Embryonic facial prominence (tissue), 1 donor: ENCODE data around the gene CMTM1.

ENCODE experiments used
- DNase-seq: peaks from one replicate; pipeline ENCODE4 v3.0.0-alpha.2; 2016; ENCODE audit errors: extremely low spot score

CMTM1 gene

GRCh38 chr16:66538910-66539309 is 27.3 kb upstream of the CMTM1 start:
- DNase-seq: no peak

GRCh38 chr16:66539623-66540469 is 26.4 kb upstream of the CMTM1 start:
- DNase-seq: no peak

DNA sequence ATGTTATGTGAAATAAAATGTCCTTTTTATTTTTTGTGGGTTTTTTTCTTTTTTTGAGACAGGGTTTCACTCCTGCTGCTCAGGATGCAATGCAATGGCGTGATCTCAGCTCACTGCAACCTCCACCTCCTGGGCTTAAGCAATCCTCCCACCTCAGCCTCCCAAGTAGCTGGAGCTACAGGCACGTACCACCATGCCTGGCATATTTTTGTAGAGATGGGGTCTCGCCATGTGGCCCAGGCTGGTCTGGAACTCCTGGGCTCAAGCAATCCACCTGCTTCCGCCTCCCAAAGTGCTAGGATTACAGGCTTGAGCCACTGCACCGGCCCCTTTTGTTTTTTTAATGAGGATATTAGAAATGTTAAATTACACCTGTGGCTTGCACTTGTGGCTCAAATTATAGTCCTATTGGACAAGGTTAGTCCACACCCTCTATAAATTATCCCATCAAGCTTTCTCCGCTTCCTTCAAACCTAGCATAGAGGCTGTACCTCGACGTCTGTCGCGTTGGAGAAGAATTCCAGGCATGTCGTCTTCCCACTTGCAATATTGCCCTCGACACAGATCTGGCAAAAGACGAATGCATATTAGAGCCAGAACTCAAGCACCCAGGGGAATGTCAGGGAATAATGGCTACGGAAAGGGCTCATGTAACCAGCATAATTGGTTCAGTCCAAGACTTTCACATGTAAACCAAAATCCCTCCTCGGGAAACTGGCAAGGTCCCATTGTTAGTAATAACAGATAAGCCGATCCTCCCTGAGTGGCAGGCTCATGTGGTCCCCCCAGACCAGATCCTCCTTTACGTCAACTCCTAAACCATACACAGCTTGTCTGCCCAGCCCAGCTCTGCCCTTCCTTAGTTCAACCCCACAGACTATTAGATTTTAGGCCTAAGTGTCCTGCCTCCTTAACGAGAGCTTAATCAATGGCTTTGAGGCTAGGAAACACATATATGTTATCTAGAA is 24.6 kb upstream of the CMTM1 start:
- no peak for DNase-seq

DNA sequence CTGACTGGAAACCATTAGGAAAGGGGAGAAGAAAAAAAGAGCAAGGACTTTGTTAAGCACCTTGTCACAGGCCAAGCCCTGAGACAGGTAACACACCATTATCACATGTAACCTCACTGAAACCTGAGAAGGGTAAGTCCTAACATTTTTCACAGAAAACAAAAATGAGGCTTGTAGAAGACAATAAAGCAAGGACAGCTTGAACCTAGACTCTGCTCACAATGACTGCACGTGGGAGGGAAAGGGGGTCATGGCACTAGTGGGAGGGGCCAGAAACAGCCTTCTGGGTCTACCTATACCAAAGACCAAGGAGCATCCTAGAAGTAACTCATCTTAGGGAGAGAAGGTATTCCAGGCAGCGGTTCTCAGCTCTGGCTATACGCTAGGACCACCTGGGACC is 23.8 kb upstream of the CMTM1 start:
- DNase-seq: no peak

DNA sequence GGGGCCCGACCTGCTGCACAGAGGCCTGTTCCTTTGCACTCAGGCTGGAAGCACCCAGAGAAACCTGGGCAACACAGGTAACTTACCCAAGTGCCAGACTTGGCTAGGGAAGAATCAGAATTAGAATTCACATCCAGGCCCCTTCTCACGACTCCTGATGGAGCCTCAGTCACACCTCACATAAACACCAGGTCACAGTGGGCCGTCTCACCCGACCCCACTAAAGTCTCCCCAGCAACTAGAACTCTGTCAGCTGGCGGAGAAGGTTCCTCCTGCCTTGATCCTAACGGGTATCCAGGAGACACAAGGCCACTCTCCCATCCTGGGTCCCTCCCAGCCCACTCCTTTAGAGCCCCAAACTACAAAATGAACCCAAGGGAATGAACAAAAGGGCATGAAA is 22.7 kb upstream of the CMTM1 start:
- DNase-seq: no peak

DNA sequence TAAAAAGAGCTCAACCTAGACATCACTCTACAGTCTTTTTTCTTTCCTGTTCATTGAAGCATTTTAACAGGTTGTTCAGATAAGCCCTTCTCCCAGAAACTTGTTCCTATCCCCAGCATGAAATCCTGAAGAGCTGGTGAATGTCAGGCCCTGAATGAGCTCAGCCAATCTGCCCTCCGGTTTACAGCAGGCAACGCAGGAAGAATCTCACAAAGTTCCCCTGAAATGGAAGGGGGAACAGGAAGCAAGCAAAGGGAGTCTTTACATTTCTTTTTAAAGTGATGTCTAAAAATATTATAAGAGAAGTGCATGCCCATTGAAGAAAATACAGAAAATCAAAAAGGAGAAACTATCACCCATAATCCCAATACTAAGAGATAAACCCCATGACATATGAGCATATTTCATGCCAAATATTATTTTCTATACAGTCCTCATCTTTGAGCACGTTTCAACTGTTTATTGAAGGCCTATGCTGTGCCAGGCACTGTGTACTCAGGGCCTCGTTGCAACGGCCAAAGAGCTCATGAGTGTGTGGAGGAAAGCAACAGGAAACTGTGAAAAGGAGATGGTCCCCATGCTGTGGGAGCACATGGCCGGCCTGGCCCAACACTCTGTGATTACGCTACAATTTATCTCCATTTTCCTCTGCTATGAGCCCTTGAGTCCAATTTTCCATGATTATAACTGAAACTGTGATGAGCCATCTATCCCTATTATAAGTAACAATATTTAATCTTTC is 22.1 kb upstream of the CMTM1 start:
- DNase-seq: no peak

DNA sequence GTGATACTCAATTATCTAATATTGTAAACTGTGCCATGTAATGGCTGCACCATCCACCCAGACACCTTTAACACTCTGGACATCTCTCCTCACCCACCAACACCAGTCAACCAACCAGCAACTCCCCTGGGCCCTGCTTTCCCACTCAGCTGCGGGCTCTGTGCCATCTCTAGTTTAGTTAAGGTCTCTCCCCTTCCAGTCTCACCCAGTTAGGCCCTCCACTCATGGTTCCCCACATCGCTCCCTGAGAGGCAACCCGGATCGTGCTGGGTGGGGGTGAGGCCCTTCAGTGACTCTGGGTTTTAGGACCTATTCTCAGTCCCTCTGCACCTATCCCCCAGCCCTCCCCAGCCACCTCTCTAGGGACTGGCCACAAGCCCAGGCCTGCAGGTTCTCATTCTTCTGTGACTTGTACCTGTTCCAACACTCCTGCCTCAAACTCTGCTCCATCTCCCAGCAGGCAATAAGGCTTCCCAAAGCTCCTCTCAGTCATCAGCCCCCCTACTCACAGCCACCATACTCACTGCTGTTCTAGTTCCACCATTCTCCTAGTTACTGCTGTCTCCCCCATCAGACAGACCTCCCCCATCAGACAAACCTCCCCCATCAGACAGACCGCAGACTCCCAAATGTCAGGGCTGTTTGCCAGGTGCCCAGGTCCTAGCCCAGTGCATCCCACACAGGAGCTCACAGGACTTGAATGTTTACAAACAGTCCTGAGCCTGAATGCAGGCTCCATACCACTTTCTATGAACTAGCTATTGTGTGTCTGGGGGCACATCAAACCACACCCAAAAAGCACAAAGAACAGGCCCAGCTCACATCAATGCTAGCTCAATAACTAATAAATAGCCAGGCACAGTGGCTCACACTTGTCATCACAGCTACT is 18.9 kb upstream of the CMTM1 start:
- DNase-seq: no peak

DNA sequence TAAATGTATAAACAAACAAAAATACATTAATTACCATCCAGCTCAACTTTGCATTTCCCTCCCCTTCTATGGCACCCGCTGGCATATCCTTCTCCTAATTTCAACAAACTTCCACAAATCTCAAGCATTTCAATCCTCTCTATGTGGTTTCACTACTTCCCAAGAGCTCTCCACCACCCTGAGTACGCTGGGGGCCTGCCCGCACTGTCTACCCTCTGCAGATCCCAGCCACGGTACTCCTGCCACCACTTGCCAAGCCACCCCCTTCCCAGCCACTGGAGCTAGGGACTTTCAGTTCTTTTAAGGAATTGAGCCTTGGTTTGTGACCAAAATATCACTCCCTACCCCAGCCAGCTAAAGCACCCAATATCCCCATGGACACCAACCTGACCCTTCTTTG is 18.2 kb upstream of the CMTM1 start:
- DNase-seq: no peak

DNA sequence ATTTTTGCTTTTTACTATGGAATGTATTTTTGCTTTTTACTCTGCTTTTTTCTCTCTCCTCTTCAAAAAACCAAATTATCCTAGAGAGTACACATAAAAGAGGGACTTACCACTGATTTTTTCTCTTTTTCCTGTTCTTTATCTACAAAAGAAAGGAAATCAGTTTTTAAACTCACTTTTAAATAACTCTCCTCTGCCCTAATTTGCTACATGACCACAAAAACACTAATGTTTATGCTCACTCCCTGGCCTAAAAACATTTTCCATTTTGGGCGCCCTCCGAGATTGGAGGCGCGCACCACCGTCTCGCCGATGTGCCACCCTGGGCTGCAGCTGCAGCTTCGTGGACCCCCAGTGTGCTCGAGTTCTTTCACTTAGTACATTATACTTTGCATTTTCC is 17.4 kb upstream of the CMTM1 start:
- no peak for DNase-seq

DNA sequence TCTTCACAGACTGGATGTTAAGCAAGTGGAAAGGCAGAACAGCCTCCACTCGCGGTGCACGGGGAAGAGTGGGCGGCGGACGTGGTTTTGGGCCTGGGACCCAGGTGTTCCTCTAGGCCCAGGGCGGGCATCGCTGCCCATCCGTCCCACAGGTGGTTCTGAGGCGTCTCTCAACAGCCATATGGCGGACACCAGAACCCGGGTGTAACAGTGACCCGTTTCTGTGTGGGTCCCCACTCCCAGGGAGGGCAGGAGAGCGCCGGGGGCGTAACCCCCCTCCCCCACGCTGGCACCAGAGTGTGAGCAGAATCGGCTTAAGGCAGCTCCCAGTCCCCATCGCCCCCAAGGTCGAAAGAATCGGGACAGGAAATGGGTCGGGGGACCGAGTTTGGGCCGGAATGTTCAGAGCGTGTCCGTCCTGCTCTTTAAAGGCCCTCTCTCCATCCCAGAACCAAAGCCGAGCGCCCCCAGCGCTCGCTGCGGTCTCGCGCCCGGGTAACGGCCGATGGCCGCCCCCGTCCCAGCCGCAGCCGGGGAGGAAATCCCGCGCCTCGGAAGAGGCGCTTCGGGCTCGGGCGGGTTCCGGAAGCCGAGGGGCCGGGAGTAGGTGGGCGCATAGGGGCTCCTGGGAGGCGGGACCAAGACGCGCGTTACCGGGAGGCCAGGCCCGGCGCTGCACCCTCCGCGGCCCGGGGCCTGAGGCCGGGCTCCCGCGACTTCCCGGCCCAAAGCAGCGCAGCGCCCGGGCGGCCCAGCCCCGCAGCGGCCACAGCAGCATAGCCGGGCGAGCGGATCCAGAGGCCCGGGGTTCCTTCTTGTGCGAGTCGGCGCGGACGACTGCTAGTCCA is 16.7 kb upstream of the CMTM1 start, which contains the start of gene TK2:
TSS of gene TK2 (minus strand) at position 839 of the 848 bp plus-strand sequence. CDS start at position 778, 61 bp downstream.
- DNase-seq: peak; percentile 59

GRCh38 chr16:66551348-66551759 is 14.9 kb upstream of the CMTM1 start:
- DNase-seq: no peak

DNA sequence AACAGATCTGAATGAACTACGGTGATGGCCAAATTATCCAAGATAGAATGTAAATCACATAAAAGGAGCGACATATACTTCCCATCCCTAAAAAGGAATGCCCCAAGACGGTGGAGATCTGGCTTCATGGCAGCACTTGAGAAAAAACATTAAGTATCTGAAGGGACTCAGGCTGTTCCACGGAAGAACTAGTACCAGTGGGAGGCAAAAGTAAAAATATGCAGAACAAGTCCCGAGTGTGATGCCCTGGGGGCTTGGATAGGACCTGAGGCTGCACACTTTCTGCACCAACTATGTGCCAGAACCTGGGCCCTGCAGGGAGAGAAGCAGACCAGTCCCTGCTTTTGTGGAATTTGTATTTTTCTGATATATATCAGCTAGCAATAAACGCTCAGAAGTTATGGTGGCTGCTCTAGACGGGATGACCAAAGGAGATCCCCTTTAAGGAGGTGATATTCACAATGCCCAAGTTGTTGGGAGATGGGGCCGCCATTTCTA is 14.4 kb upstream of the CMTM1 start:
- no peak for DNase-seq

DNA sequence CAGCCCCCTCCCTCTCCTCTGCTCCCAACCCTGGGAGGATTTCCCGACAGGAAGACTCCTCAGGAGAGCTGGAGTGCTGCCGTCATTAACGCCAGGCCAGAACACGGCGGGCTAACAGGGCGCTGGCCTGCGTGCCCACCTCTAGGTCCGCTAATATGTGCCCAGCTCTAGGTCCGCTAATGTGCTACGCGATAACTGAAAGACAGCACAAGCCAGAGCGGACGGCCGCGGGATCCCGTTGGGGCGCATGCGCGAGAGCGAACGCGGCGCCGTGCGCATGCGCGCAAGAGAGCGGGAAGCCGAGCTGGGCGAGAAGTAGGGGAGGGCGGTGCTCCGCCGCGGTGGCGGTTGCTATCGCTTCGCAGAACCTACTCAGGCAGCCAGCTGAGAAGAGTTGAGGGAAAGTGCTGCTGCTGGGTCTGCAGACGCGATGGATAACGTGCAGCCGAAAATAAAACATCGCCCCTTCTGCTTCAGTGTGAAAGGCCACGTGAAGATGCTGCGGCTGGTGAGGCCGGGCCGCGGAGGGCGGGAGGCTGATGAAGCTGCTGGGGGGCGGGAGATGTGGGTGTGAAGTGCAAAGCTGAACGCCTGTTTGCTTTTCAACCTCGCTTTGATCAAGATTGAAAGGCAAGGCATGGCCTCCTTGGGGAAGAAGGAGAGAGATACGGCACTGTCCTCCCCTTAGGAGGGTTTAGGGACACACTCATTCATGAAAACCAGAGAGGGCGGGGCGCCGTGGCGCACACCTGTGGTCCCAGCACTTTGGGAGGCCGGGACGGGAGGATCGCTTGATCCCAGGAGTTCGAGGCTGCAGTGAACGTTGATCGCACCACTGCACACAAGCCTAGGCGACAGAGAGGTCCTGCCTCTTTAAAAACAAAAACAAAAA is 13.7 kb upstream of the CMTM1 start, which contains the start of gene CKLF:
TSS of gene CKLF (plus strand) at position 291 of the 892 bp plus-strand sequence. CDS start at position 431, 140 bp downstream.
- peak; percentile 79 for DNase-seq

DNA sequence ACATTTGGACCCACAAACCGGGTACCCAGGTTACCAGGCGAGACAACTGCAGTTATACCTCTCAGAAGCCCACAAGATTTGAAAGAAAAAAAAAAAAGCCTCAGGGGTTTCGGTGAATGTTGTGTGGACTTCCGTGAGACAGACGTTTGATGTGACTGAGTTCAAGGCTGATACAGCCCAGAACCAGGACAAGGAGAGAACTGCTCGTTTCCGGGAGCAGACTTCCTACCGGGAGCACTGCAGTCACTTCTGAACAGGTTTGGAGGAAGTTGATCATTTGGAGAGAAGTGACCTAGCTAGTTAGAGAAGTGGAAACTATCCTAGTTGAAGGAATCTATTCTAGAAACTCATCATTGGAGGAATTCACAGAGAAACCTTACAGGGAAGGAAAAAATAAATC is 13.0 kb upstream of the CMTM1 start:
- no peak for DNase-seq

GRCh38 chr16:66554021-66554420 is 12.2 kb upstream of the CMTM1 start:
- no peak for DNase-seq

DNA sequence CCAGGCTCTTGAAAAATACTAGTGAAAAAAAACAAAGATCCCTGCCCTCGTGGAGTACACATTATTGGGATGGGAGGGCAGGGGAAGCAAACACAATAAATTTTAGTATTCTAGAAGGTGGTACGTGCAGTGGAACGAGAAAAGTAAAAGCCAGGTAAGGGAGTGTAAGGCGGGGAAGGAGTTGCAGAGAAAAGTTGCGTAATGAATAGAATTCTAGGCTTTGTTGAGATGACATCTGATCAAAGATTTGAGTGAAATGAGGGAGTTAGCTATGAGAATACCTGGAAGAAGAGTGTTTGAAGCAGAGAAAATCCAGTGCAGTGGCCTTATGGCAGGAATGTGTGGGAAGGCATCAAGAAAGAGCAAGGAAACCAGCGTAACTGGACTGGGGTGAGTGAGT is 11.7 kb upstream of the CMTM1 start:
- DNase-seq: no peak

- DNase-seq: no peak
Observed at GRCh38 chr16:66560107-66560506, 6.1 kb upstream of the CMTM1 start.

- DNase-seq: no peak
Observed at GRCh38 chr16:66561381-66562080, 4.7 kb upstream of the CMTM1 start.
